GM18868 (cell line): ENCODE results near the gene FUT8.
"Not testable (repeated sequence)": the region's sequence is repeated elsewhere in the genome, so short reads cannot be mapped to it uniquely, and the experiment has no call there.

Experiments
- ATAC-seq: cut with Tn5 transposase; IDR thresholded peaks from one replicate; pipeline ENCODE4 v1.9.1; 2021; ENCODE audit warnings: mild to moderate bottlenecking, moderate library complexity; ENCODE audit not compliant: unreplicated experiment

FUT8 gene

DNA sequence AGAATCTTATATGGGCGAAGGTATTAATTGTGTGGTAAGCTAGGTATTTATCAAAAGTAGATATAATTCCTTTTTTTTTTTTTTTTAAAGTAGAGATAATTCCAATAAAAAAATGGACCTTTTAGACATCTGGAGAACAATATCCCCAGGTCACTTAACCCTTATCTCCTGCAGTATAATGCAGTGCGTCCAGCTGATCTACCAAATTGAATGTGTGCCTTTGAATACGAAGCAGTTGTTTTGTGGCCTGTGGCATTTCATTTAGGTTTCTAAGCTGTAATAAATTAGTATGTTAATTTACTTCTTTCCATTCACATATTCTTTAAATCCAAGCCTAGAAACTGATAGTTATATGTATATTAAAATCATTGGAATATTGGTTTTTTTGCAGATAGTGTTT is 3.1 kb downstream of the FUT8 start:
- no peak for ATAC-seq

DNA sequence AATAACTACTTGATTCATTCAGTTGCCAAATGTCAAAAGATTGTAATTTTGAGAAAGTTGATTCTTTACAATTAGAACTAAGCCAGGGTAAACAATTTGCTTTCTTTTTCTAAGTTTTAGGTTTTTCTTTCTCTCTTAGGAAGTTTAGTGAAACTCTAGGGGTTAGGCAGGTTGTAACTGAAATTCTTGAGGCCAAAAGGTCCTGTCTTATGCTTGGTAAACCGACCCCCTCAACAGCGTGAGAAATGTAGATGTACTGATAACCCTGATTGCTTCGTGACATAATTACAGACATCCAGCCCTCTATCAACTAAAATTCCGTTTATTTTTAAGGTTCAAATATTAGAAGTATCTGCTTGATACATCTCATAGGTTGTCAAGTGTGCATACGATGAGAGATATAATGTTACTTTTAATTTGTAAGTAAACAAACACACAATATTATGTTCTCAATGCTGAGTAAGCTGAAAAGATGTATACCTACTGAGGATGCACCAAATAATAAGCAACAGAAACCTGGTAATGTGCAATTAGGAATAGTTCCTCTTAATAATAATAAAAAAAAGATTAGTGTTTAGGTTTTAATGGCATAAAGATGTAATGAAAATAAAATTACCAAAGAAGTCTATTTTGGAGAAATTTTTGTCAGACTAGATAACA is 7.2 kb downstream of the FUT8 start:
- ATAC-seq = no peak

DNA sequence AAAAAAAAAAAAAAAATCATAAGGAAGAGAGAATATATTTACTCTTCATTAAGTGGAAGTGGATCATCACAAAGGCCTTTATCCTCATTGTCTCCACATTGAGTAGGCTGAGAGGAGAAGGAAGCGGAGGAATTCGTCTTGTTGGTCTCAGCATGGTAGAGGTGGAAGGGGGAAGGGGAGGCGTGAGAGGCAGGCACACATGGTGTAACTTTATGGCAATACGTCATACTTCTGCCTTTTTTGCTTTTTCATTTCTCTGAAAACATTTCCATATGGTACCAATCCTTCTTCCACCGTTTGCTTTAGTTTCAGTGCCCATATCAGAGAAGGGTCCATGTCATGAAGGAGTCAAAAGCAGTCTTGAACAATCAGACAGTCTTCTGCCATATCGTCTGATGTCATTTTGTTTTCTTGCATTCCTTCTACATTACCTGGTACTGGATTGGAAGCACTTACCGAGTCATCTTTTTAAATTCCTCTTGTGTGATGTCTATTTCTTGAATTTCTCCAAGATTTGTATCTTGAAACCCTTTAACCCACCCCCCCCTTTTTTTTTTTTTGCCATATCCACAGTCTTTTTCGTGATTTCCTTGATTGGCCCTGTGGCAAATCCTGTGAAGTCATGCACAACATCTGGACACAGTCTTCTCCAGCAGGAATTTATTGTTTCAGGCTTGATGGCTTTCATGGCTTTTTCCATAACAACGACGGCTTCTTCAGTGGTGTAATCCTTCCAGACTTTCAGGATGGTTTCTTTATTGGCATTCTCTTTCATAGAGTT is 8.9 kb downstream of the FUT8 start:
- ATAC-seq = no peak

DNA sequence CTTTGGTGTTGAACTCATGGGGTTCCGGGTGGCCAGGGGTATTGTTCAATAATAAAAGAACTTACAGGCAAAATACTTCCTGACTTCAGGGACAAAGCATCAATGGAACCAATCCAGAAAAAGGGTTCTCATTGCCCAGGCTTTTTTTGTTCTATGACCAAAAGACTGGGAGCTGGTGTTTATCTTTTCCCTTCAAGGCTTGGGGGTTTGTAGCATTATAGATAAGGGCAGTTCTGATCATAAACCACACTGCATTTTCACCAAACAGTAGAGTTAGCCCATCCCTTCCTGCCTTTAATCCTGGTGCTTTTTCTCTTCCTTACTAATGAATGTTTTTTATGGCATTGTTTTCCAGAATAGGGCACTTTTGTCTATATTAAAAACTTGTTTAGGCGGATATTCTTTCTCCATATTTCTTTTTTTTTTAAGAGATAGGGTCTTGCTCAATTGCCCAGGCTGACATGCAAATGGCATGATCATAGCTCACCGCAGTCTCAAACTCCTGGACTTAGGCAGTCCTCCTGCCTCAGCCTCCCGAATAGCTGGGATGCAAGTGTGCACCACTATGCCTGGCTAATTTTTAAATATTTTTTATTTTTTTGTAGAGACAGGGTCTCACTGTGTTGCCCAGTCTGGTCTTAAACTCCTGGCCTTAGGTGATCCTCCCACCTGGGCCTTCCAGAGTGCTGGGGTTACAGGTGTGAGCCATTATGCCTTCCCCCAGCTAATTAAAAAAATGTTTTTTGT is 9.7 kb downstream of the FUT8 start:
- no peak for ATAC-seq

GRCh38 chr14:65423982-65424381 is 11.5 kb downstream of the FUT8 start:
- ATAC-seq = no peak

DNA sequence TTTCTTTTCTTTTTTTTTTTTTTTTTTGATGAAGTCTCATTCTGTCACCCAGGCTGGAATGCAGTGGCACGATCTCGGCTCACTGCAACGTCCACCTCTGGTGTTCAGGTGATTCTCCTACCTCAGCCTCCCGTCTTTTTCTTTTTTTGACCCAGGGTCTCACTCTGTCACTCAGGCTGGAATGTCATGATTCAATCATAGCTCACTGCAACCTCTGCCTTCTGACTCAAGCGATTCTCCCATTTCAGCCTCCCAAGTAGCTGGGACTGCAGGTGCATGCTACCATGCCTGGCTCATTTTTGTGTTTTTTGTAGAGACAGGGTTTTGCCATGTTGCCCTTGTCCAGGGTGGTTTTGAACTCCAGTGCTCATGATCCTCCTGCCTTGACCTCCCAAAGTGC is 12.0 kb downstream of the FUT8 start:
- no peak for ATAC-seq

- ATAC-seq = no peak
These were observed 13.4 kb downstream of the FUT8 start for GRCh38 chr14:65425885-65426284.

- ATAC-seq = not testable (repeated sequence)
These were observed 14.4 kb downstream of the FUT8 start for GRCh38 chr14:65426902-65427301.

DNA sequence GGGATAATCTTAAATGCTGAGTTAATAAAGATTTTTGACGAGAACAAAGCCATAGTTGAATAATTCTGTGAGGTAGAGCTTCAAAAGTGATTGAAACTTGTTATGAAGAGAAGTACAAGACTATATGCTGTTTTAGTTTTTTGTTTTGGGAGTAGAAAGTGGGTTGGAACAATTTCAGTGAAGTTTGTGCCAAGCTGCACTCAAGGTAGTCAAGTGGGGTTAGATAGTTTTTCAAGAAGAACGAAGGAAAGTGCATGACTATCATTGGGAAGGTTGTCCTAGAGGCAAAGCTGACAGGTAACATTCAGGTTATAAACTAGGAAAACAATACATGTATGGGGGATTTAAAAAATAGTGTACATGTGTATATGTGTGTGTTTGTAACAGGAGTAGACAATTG is 16.2 kb downstream of the FUT8 start:
- ATAC-seq = no peak

- no peak for ATAC-seq
These were observed 17.2 kb downstream of the FUT8 start for GRCh38 chr14:65429757-65430156.

GRCh38 chr14:65431245-65431644 is 18.7 kb downstream of the FUT8 start:
- no peak for ATAC-seq

GRCh38 chr14:65431951-65432350 is 19.4 kb downstream of the FUT8 start:
- no peak for ATAC-seq

DNA sequence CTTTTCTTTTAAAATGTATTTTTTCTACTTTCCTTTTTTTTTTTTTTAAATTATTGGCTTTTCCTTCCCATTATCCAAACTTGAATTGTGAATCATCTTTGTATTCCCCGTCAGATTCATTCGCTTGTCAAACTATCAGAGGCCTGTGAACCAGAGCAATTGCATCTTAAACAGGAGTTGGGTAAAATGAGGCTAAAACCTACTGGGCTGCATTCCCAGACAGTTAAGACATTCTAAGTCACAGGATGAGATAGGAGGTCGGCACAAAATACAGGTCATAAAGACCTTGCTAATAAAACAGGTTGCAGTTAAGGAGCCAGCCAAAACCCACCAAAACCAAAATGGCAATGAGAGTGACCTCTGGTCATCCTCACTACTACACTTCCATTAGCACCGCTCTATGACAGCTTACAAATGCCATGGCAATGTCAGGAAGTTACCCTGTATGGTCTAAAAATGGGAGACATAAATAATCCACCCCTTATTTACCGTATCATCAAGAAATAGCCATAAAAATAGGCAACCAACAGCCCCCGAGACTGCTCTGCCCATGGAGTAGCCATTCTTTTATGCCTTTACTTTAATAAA is 19.9 kb downstream of the FUT8 start:
- ATAC-seq = peak; percentile 9

- peak; percentile 54 for ATAC-seq
These were observed 20.6 kb downstream of the FUT8 start for GRCh38 chr14:65433157-65433556.

- peak; percentile 20 for ATAC-seq
These were observed 21.1 kb downstream of the FUT8 start for GRCh38 chr14:65433646-65434045.

- ATAC-seq = no peak
These were observed 21.8 kb downstream of the FUT8 start for GRCh38 chr14:65434216-65434850.

GRCh38 chr14:65438266-65438933 is 25.9 kb downstream of the FUT8 start:
- no peak for ATAC-seq

DNA sequence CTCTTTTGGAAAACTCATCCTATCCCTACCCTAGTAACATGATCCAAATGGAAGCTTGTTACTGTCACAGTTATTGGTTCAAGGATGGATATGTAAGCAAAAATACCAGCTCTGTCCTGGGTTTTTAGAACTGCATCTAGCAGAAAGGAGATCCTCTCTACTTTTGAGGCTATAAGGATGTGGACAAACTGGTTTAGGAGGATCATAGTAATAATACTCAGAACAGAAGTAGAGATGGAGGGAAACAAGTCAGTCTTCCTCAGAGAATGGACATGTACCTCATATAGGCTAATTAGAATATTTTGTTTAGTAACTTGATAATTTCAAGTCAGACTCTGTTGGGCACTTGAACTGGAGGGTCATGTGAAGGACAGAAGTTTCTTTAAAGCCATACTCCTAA is 26.6 kb downstream of the FUT8 start:
- ATAC-seq = no peak

DNA sequence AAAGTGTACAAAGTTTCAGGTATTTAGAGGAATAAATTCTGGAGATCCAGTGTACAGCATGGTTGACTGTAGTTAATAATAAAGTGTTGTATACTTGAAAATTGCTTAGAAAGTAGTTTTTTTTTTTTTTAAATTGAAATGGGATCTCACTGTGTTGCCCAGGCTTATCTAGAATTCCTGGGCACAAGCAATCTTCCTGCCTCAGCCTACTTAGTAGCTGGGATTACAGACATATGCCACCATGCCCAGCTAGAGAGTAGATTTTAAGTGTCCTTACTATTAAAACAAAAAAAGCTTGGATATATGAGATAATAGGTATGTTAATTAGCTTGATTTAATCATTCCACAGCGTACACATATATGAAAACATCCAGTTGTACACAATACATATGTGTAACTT is 27.7 kb downstream of the FUT8 start:
- ATAC-seq = no peak

- no peak for ATAC-seq
These were observed 31.7 kb downstream of the FUT8 start for GRCh38 chr14:65444230-65444629.
